ACC112 (cell line): Measurements from ENCODE around the gene CAMTA2.
A peak's percentile ranks its signal among the peaks of the same experiment; 100 is the strongest.

Experiments
- H2AFZ ChIP-seq: fragments of 200-600 bp; sonication (generic); one replicate; pipeline ENCODE4 v1.6.0; 2017; ENCODE audit warnings: antibody characterized with exemption, low read length; ENCODE audit not compliant: unreplicated experiment
- H3K27ac ChIP-seq: fragments of 200-600 bp; sonication (generic); 2 replicates; pipeline ENCODE4 v1.5.1; 2014; ENCODE audit warnings: low read depth, mild to moderate bottlenecking, antibody characterized with exemption, low read length, moderate library complexity
- H3K27me3 ChIP-seq: fragments of 200-600 bp; sonication (generic); 2 replicates; pipeline ENCODE4 v1.6.1; 2014; ENCODE audit warnings: mild to moderate bottlenecking, antibody characterized with exemption, low read length, moderate library complexity, mixed read lengths; ENCODE audit not compliant: insufficient read depth
- H3K36me3 ChIP-seq: fragments of 200-600 bp; sonication (generic); 2 replicates; pipeline ENCODE4 v1.6.1; 2016; ENCODE audit warnings: mild to moderate bottlenecking, antibody characterized with exemption, low read length, moderate library complexity, mixed read lengths; ENCODE audit not compliant: insufficient read depth
- H3K4me1 ChIP-seq: fragments of 200-600 bp; sonication (generic); one replicate; pipeline ENCODE4 v1.6.1; 2016; ENCODE audit warnings: low read length, mixed read lengths; ENCODE audit not compliant: insufficient read depth, unreplicated experiment, control insufficient read depth
- H3K4me3 ChIP-seq: fragments of 200-600 bp; sonication (generic); 2 replicates; pipeline ENCODE4 v1.5.1; 2014; ENCODE audit warnings: mild to moderate bottlenecking, low read depth, low read length
- H3K79me2 ChIP-seq: fragments of 200-600 bp; sonication (generic); one replicate; pipeline ENCODE4 v1.6.0; 2016; ENCODE audit warnings: low read length; ENCODE audit not compliant: control insufficient read depth, unreplicated experiment, insufficient read depth

CAMTA2 gene

DNA sequence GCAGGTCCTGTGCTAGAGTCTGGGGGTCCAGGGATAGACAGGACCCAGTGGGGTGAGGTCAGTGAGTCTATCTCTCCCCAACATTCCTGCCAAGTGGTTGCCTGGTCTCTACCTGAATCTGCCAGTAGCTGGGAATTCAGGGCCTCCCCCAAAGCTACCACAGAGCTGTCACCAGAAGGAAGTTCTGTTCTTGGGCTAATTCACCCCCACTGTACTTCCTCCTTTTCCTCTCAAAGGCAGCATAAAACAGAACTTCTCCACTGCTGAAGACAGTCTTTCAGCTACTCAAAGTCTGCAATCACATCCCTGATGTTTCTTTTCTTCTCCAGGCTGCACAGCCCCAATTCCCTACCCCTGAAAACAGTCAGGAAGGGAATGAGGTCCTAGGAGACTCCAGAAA is 8.7 kb downstream of the CAMTA2 start:
- no peaks in the 10 kb centered on the region for H3K27me3 ChIP-seq
- no peaks in the 10 kb centered on the region for H3K79me2 ChIP-seq
- H2AFZ ChIP-seq: no peak overlapping the region
- H3K4me3 ChIP-seq: no peak overlapping the region
- H3K36me3 ChIP-seq: no peaks in the 10 kb centered on the region; the same call in 1 of the 2 replicates
- no peak overlapping the region for H3K27ac ChIP-seq
- peaks cover 13% of the 10 kb centered on the region for H3K4me1 ChIP-seq

DNA sequence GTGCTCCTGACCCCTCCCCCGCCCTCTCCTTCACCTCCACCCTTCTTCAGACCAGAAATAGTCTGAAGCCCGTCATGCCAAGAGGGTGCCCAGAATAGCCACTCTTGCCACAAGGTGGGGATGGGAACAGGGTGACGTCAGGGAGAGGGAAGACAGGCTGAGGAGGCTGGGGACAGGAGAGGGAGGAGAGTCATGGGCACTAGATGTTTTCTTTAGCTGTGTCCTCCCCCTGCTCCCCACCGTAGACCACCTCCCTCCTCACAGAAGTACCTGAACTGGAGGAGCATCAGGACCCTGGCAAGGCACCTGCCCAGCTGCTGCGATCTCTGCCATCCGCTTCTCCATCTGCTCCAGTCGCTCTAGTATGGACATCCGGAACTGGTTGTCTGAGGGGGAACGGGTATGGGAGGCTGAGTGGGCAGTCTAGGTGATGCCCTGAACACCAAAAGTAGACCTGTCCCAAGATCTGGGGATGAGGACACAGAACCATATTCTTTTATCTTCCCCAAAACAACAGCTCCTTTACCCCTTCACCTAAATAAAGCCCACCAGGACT is 13.3 kb downstream of the CAMTA2 start:
- Histone ChIP-seq H3K36me3 (peaks cover 13% of the 10 kb centered on the region; the same call in 1 of the 2 replicates), H3K4me1 (peaks cover 19% of the 10 kb centered on the region), H3K27me3 (no peaks in the 10 kb centered on the region), H3K79me2 (peaks cover 7% of the 10 kb centered on the region), H3K27ac (no peak overlapping the region), H3K4me3 (no peak overlapping the region), H2AFZ (no peak overlapping the region)

DNA sequence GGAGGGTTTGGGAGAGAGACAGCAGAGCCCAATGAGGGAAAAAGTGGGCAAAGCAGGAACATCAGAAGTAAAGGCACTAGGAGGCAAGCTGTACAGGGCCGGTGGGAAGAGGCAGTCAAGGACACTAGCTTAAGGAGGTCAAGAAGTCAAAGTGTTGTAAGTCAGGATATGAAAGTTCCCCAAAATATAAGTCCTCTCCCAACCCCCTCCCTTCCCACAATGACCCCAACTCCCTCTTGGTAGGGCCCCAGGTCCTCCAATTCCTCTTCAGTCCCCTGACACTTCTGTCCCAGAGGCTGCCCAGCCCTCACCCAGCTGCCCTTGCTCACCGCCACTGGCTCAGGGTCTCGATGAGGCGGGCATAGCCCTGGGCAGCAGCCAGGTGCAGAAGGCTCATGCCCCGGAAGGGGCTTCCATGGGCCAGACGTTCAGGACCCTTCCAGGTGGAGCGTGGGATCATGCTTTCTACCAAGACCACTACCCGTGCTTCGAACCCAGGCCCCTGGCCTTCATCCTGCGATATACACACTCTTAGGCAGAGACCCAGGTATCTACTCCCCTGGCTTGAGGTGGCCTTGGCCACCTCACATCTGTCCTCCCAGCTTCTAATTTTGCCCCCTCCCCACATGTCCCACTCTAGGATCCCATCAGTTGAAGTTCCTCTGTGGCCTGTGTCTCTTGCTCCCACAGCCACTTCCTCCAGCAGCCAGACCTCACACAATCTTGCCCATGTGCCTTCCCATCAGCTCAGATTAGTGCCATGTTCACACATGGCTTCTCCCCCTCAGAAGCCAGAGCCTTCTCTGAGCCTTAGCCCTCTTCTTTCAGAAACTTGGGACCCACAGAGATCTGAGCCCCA is 14.0 kb downstream of the CAMTA2 start:
- H3K27ac ChIP-seq: no peak overlapping the region
- peaks cover 11% of the 10 kb centered on the region for H3K79me2 ChIP-seq
- no peak overlapping the region for H2AFZ ChIP-seq
- H3K4me3 ChIP-seq: no peak overlapping the region
- peaks cover 13% of the 10 kb centered on the region; the same call in 1 of the 2 replicates for H3K36me3 ChIP-seq
- H3K27me3 ChIP-seq: no peaks in the 10 kb centered on the region
- H3K4me1 ChIP-seq: peaks cover 19% of the 10 kb centered on the region

DNA sequence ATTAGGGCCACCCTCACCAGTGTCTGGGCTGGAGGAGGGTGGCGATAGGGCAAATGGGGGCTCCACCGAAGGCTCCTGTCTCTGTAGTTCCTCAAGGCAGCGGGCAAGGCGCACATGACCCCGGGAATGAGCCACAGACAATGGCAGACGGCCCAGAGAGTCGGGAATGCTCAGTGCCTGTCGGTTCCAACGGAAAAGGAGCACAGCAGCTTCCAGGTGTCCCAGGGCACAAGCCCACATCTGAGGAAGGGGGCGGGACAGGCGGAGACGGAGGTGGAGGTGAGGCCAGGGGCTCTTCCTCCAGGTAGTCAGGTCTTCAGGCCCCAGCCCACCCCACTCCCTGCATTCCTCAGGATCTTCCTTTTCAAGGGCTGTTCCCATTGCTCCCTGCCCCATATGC is 14.7 kb downstream of the CAMTA2 start:
- Histone ChIP-seq H3K4me1 (peaks cover 19% of the 10 kb centered on the region), H3K4me3 (no peak overlapping the region), H3K79me2 (peaks cover 16% of the 10 kb centered on the region), H3K27me3 (no peaks in the 10 kb centered on the region), H2AFZ (no peak overlapping the region), H3K27ac (no peak overlapping the region), H3K36me3 (peaks cover 13% of the 10 kb centered on the region; the same call in 1 of the 2 replicates)

DNA sequence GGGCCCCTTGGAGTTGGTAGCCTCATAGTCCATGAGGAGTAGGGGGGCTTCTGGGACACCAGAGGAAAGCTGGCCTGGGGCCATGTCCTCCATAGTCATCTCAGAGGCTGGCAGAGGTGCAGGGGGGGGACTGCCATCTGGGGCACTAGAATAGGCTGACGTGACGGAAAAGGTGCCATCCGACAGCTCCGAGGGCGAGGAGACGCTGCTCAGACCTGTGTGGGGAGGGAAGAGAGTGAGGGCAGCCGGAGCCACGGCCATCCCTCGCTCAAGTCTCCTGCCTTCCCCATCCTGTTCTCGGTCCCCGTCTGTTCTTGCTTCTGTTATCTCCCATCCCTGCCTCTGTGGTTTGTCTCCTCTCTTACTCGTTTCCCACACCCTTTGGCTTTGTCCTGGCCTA is 15.2 kb downstream of the CAMTA2 start:
- Histone ChIP-seq H3K27ac (no peak overlapping the region), H3K27me3 (no peaks in the 10 kb centered on the region), H3K79me2 (peaks cover 16% of the 10 kb centered on the region), H3K4me1 (peaks cover 19% of the 10 kb centered on the region), H2AFZ (no peak overlapping the region), H3K36me3 (peaks cover 13% of the 10 kb centered on the region; the same call in 1 of the 2 replicates), H3K4me3 (no peak overlapping the region)

DNA sequence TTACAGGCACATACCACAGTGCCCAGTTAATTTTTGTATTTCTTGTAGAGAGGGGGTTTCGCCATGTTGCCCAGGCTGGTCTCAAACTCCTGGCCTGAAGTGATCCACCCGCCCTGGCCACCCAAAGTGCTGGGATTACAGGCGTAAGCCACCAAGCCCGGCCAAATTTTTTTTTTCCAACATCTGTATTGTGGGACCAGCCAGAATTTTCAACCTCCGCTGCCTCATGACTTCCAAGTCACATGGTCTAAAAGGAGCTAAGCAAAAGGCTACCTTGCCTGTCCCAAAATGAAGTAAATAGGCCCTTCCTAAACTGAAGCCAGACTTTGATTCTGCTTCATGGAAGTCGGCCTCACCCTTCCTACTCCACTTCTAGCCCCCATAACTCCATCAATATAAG is 15.6 kb downstream of the CAMTA2 start:
- H3K4me1 ChIP-seq: peaks cover 19% of the 10 kb centered on the region
- H3K36me3 ChIP-seq: peaks cover 13% of the 10 kb centered on the region; the same call in 1 of the 2 replicates
- H3K27me3 ChIP-seq: no peaks in the 10 kb centered on the region
- H3K4me3 ChIP-seq: no peak overlapping the region
- peaks cover 16% of the 10 kb centered on the region for H3K79me2 ChIP-seq
- H3K27ac ChIP-seq: no peak overlapping the region
- H2AFZ ChIP-seq: no peak overlapping the region

DNA sequence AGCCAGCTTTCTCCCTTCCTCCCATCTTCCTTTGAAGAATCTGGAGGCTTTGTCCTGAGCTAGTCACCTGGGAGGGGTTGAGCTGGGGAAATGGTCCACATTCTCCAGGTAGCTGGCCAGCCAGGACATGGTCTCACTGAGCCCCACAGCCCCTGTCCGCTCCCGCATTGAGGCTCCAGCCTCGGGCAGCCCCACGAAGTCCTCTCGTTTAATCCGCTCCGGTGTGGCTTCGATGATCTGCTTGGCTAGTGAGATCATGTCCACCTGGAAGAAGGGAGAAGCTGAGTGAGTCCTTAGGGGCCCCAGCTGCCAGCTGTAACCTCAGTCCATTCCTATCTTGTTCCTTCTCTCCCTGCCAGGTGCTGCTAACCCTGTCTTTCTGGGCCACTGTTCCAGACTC is 17.2 kb downstream of the CAMTA2 start:
- Histone ChIP-seq H3K27me3 (no peaks in the 10 kb centered on the region), H2AFZ (no peak overlapping the region), H3K4me3 (peak overlapping the region; percentile 89; the same call in 1 of the 2 replicates), H3K79me2 (peaks cover 28% of the 10 kb centered on the region), H3K36me3 (peaks cover 15% of the 10 kb centered on the region), H3K4me1 (peaks cover 22% of the 10 kb centered on the region), H3K27ac (peak overlapping the region; percentile 97)

DNA sequence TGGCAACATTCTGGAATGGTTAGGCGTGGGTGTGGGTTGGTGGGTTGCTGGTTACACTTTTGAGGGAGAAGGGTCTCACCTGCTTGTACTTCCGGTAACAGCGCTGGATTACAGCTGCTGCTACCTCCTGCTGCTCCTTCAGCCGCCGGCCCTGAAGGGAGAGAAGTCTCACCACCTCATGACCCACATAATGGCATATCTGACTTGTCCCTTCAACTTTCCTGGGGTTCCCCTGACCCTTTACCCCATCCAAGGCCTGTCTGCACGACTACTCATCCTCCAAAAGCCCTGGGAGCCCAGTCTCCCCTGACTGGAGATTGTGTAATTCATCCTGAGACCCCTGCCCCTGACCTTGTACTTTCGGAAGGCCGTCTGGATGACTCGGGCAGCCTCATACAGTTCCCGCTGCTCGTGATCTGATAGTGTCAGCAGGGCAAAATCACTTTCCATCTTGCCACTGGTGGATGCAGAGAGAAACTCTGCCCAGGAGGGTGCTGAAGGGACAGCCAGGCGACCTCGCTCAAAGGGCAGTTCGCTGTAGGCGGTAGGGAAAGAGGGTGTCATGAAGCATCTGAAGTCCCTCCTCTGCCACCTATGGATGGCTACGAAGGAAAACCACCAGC is 17.8 kb downstream of the CAMTA2 start:
- Histone ChIP-seq H3K4me1 (peaks cover 22% of the 10 kb centered on the region), H3K4me3 (peak overlapping the region; percentile 89), H3K79me2 (peaks cover 31% of the 10 kb centered on the region), H3K36me3 (peaks cover 17% of the 10 kb centered on the region), H2AFZ (no peak overlapping the region), H3K27ac (peak overlapping the region; percentile 97), H3K27me3 (no peaks in the 10 kb centered on the region)

DNA sequence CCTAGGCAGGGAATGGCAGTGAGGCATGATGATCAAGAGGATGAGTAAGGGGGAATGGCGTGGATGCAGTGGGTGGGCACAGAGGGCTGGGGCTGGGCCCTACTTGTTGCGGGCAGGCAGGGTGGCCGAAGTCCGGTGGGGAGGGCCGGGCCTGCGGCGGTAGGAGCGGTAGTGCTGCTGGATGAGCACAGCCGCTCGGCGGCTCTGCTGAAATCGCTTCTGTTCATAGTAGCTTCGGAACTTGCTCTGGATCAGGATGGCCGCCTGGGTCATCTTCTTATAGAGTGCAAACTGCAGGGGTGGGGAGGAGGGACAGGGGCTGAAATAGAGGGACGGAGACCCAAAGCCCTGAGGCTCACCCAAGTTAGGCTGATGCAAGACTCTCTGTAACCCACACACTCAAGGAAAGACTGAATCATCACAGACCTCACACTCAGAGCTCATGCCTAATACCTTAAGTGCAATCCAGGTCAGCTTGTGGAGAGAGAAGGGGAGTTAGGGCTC is 18.4 kb downstream of the CAMTA2 start:
- Histone ChIP-seq H3K4me1 (peaks cover 22% of the 10 kb centered on the region), H3K4me3 (peak overlapping the region; percentile 89), H3K27me3 (no peaks in the 10 kb centered on the region), H3K79me2 (peaks cover 31% of the 10 kb centered on the region), H3K36me3 (peaks cover 17% of the 10 kb centered on the region), H2AFZ (no peak overlapping the region), H3K27ac (peak overlapping the region; percentile 97)

DNA sequence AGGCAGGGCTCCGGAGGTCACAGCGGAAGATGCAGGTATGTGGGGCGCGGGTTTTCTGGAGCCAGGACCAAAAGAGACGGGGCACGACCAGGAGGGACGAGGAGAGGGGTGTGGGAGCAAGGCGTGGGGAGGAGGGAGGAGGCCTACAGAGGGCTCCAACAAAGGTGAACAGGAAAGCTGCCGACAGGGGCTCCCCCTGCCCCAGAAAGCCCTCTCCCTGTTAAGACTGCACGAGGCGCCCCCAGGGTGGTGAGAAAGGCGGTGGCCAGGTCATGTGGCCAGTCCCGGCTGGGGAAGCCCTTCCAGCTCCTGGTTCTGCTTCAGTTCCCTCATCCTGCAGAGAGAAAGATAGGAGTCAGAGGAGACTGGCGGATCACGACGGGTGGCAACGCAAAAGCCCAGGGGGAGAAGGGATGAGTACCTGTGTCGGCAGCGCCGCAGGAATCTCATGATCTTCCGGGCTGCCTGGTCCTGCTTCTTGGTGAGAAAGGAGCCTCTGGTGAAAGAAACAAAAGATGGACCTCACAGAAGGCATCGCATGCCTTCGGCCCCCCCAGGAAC is 18.9 kb downstream of the CAMTA2 start:
- Histone ChIP-seq H3K4me1 (peaks cover 22% of the 10 kb centered on the region), H3K79me2 (peaks cover 31% of the 10 kb centered on the region), H3K27me3 (no peaks in the 10 kb centered on the region), H2AFZ (no peak overlapping the region), H3K36me3 (peaks cover 17% of the 10 kb centered on the region), H3K27ac (peak overlapping the region; percentile 97), H3K4me3 (peak overlapping the region; percentile 89)
